NOMO-1 treated with DMSO at 0.1 percent for 48 hours (cell line): ENCODE measurements around the gene SH3RF3.

Experiments
- DNase-seq: peaks from one replicate; lab custom pipeline; 2025; ENCODE audit not compliant: unreplicated experiment; lab: John Stamatoyannopoulos, UW

The SH3RF3 gene

DNA sequence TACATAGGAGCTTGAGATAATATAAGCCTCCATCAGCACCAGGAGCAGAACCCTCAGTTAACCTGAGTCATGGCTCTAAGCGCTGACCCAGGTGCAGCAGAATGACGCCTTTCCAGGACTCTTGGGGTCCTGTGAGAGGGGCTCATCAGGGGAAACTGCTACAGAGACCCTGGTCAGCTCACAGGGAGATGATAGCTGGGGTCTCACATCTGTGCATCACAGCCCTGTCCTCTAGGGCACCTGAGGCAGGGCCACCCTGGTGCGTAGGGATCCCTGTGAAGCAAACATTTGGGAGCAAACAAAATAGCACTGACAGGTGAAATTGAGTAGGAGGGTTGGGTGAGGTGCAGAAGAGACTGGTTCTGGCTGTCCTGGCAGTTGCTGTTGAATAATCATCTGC is 219.2 kb downstream of the SH3RF3 start:
- DNase-seq = no peak

DNA sequence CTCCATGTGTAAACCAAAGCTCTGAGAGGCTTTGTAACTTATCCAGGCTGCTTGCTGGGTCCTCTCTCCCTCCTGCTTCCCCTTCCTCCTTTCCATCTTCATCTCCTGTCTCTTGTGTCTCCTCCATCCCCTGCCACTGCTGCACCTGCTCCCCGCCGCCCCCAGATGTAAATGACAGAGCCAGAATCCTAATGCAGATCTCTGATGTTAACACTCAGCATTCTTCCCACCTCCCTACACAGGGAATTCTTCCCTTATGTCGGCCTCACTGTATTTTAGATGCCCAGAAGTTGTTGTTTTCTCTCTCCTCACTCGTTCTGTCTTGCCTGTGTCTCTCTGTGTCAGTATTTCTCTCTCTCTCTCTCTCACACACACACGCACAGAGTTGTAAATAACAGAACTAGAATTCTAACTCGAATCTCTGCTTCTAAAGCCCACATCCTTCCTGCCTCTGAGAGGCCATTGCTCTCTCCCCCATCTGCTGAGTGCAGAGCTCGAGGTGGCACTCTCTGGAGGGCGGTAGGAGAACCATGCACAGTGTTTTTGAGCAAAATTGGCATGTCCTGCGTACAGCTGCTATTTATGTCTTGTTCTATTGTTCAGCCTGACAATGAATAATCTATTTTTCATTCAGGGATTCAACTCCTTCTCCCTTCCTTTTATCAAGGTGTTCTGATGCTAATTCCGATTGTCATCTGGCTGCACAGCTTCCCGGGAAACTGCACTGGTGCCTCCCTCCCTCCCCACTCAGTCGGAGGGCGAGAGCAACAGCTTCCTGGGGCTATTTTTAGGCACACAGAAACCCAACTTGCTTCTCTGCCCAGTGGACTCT is 219.9 kb downstream of the SH3RF3 start:
- DNase-seq = no peak

DNA sequence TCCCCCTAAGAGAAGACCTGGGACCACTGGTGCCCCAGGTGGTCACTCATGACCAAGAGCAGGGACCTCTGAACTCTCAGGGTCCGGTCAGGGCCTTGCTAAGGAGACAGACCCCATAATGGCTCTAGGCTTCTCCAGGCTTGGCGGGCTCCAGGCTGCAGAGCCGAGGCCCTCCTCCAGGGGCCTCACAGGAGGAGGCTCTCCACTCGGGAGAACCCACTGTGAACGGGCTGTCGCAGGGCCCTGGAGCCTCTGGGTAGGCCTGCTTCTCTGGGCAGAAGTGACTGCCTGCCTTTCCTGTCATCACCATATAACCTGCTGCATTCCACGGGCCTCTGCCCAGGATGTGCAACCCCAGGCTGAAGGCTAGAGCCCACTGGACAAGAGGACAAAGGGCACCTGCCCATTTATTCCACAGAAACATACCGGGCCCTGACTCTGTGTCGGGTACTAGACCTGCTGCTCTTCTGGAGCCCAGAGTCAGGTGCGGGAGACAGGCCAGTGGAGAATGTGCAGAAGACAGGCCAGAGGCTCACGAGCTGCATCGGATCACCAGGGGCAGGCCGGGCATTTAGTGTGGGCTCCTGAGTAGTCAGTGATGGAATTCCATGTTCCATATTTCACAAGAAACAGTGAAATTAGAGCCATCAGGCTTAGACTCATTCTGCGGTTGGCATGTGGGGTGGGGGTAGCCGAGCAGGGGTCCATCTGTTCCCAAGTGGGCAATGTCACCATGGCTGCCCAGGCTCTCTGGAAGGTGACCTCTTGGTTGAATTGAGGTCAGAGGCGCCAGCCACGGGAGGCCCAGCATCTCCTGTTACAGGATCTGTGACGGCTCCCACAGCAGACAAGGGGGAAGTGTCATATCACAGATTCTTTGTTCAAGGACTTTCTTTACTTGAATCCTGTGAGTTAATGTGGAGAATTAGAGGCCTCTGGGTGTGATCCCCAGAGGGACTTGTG is 220.8 kb downstream of the SH3RF3 start:
- no peak for DNase-seq

DNA sequence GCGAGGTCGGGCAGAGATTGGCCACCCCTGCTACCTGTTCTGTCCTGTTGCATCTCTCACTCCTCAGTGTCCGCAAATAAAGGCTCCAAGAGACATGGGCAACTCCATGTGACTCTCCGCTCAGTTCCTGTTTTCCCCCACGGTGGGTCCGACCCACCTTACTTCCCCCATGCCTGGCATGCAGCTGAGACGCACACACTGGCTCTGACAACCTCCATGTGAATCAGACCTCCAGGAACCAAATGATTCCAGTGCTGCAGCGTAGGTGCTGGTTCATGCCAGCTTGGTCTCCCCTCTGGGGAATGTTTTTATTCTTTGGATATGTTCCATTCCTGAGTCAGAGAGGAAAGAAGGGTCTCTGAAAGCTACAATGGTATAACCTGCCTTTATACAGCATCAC is 221.5 kb downstream of the SH3RF3 start:
- no peak for DNase-seq

DNA sequence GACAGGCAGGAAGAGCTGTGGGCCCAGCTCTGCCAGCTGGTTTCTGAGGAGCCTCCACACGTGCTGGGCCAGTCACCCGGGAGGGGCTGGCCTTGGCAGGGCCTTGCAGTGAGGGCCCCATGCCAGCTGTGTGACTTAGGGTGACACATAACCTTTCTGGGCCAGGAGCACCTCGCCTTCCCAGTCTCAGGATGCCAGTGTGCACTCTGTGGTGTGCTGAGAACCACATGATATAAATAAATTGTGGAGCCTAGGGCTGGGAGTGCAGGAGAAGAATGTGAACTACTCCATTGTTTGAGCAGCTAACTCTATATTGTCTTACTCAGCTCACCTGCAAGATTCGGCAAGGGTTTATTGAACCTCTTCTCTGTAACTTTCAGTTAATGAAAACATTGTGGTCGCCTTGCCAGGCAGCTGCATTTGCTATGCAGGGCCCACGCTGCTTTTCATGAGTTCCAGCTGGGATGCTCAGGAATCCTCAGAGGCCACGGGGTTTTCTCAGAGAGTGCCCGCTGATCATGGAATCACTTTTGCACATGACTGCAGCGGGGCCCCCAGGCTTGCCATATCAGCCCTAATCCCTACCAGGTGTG is 222.3 kb downstream of the SH3RF3 start:
- no peak for DNase-seq

DNA sequence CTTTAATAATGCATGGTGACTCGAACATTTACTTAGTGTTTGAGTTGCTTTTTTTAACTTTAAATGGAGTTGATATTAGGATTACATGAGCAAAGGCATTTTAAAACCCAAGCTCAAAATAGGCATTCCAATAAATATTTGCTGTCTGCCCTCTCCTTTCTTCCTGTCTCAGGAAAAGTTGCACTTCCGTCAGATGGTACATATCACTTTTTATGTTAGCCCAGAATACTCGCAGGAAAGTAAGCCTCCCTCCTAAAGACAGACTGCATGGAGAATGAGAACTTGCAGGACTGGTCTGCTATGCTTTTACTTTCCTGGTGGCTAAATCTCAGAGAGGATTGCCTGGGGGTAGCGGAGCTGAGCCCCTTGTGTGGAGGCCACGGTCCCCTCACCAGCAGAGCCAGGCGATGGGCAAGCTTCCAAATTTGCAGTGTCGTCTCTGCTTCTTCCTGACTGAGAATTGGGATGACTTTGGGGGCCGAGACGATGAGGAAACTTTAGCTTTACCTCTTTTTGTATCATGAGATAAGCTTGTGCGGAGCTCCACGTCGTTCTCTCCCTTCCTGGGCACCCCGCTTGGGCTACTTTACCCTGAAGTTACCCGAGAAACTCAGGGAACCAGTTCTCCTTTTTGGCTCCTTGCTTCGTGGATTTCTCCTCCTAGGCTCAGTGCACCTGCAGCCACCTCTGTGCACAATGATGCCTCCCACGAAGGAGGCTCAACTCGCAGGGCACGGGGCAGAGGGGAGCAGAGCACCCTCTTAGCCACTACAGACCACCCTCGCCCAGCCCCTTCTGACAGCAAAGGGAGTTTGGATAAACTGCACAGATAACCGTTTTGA is 223.3 kb downstream of the SH3RF3 start:
- DNase-seq = no peak

DNA sequence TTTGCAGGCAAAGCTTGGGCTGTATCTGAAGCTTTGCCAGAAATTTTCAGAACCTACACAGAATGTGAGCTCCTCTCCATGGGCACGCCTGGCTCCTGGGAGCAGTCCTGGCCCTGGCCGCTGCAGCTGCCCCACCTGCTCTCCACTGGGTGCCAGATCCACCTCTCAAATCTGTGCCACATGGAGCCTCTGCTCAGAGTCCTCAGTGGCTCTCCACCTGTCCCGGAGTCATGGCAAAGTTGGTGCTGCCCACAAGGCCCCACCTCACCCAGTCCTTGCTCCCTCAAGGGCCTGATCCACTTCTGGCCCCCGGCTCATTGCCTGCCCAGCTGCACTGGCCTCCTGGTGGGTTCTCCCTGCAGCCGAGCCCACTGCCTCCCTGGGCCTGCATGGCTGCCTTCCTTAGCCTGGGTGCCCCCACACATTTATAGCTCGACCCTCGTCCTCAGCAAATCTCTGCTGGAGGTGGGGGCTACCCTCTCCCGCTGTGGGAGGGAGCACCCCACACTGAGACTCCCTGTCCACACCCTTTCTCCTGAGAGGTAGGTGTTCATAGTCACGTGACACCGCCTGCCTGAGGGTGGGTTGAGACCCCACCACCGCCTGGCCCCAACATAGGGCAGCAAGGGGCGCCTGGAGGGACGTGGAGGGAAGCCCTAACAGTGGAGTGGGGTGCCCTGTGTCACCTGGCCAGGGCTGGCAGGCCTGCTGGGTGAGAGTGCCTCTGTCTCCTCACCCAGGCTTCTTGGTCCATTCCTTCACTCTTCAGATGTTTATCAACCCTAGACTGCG is 224.1 kb downstream of the SH3RF3 start:
- DNase-seq = no peak

DNA sequence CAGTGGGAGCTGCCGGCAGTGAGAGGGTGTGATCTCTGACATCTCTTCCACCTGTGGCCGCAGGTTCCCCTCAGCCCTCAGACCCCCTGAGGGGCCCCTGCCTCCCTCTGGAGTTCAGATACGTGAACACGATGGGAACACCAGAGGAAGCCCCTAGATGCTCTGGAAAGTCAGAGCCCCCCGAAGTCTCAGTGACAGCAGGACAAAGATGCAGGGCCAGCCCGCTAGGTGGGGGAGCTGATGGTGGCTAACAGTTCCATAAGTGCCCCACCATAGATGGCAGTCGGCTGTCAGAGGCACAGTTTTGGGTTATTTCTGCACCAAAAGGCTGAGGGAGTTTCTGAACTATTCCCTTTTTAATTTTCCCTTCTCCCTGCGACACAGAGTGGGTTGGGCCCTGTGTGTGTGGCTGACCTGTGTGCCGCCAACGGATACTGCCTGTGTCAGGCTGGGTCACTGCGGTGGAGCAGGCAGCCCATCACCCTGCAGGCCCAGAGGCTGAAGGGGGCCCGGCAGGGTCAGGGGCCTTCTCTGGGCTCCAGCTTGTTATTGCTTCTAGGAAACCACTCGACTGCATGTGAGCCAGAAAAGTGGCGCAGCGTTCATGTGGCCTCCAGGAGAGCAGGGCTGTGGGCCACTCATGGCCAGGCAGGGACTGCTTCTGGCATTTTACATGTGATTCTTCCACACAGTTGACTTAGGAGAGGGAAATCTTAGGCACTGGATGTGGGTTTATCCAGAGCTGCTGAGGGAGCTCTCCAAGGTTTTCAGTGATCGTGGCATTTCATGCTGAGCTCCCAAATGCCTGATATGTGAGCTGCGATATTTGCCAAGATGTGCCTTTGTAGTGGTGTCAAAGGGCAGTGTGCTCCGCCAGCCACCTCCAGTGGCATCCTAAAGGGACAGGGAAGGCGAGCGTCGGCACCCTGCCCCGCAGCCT is 225.1 kb downstream of the SH3RF3 start:
- DNase-seq = no peak

DNA sequence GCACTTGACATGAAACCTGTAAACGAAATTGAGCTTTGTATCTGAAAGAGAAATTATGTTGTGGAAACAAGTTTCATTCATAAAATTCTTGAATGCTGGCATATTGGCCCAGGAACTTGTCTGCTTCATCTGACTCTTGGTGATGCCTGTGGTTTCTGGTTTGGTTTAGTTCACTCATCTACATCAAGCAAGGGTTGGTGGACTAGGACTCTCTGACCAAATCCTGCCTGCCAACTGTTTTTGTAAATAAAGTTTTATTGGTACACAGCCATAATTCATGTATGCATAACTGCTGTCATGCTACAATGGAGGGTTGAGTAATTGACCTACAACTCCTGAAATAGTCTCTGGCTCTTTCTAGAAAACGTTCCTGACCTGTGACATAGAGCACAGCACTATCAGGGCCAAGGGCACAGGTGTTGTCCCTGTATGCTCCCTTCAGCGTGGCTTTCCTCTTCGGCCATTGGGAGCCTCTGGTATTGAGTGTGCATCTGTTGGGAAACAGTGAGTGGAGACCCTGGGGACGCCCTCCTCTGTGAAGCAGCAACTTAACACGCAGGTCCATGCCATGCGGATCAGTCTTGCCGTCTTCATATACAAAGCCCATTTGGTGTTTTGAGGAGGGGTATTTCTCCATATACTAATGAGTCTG is 226.3 kb downstream of the SH3RF3 start:
- no peak for DNase-seq

GRCh38 chr2:109356324-109357035 is 227.5 kb downstream of the SH3RF3 start:
- no peak for DNase-seq

- DNase-seq = no peak
Observed at GRCh38 chr2:109364217-109364616, 235.2 kb downstream of the SH3RF3 start.

DNA sequence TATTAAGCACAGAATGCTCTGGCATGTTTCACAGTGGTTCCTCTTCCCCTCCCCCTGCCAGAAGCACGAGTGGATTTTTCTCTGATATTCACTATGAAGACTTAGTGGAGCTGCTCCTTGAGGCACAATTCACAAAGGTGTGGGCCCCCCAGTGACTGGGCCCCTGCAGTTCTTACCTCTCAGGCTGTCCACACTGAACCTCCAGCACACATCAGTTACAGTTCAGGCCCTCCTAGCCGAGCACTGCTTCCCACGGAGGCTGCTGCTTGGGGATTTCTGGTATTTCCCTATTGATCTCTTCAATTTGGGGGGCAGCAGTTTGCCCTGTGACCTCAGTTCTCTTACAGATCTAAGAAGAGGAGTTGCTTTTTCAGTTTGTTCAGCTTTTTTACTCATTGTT is 236.1 kb downstream of the SH3RF3 start:
- no peak for DNase-seq

GRCh38 chr2:109367683-109368082 is 238.7 kb downstream of the SH3RF3 start:
- no peak for DNase-seq

- no peak for DNase-seq
Observed at GRCh38 chr2:109368798-109369197, 239.8 kb downstream of the SH3RF3 start.

- DNase-seq = no peak
Observed at GRCh38 chr2:109369671-109370191, 240.7 kb downstream of the SH3RF3 start.

DNA sequence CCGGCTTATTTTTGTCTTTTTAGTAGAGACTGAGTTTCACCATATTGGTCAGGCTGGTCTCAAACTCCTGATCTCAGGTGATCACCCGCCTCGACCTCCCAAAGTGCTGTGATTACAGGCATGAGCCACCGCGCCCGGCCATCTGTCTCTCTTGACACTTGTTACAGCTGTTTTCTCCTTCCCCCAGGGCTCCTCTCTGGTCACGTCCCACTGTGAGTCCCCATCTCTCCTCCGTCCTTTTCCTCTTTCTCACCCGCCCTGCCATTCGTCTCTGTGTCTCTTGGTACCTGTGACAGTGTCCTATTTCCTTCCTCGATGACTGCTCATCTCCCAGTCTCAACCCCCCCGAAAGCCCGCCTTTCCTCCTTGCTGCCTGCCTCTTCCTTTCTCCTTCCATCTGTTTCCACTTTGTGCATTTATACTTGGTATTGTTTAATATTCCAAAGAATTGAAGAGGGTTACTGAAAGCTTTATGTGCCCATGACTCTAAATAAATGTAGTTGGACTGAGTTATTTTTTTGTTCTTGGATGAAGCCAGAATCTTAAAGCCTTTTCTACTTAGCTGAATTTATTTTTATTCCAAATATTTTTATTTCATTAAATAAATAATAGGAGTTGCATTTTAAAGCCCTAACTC is 241.5 kb downstream of the SH3RF3 start:
- DNase-seq = no peak
